Activated CD4-positive, alpha-beta T cell treated with anti-CD3 and anti-CD28 coated beads for 36 hours (primary cell): Measurements from ENCODE around the gene MBLAC2. TPM values are rescaled to one million over a fixed set of nuclear protein-coding genes. Genes with fewer than 3 reads are reported as not detected.

Experiments
- ATAC-seq: fragments of 200-7000 bp; cut with Tn5 transposase; one replicate; pipeline ENCODE4 v1.10.0; 2021; ENCODE audit warnings: mild to moderate bottlenecking, moderate library complexity
- CTCF ChIA-PET: fragments of 350-600 bp; sonication (Branson Sonifier 250); formaldehyde crosslinking; loops from one replicate; lab custom pipeline; 2021; ENCODE audit warnings: antibody characterized with exemption; lab: Charles Lee
- POLR2A ChIA-PET: fragments of 350-600 bp; sonication (Branson Sonifier 250); formaldehyde crosslinking; loops from one replicate; lab custom pipeline; 2021; ENCODE audit warnings: antibody characterized with exemption, inconsistent platforms; lab: Charles Lee
- DNase-seq: peaks from one replicate; pipeline ENCODE4 v3.0.0-alpha.2; 2020
- H3K27ac Mint-ChIP-seq: one replicate; pipeline ENCODE4 v1.8.0; 2021; ENCODE audit warnings: mixed read lengths
- H3K27me3 Mint-ChIP-seq: one replicate; pipeline ENCODE4 v1.8.0; 2021; ENCODE audit warnings: mixed read lengths
- H3K36me3 Mint-ChIP-seq: one replicate; pipeline ENCODE4 v1.8.0; 2021; ENCODE audit warnings: low read depth, mixed read lengths
- H3K4me1 Mint-ChIP-seq: one replicate; pipeline ENCODE4 v1.8.0; 2021; ENCODE audit warnings: mixed read lengths
- H3K4me3 Mint-ChIP-seq: one replicate; pipeline ENCODE4 v1.8.0; 2021; ENCODE audit warnings: mild to moderate bottlenecking, moderate library complexity, mixed read lengths
- H3K9me3 Mint-ChIP-seq: one replicate; pipeline ENCODE4 v1.8.0; 2021; ENCODE audit warnings: low read depth, mixed read lengths
- intact Hi-C, 2 experiments: fragments of 100-400 bp; cut with DNase I in 1 of 2; cut with micrococcal nuclease in 1 of 2; formaldehyde crosslinking; loops; one replicate each; pipeline versions ENCODE4 v1.14.2 to v1.15.1; 2022 to 2024; cut with DNase I, micrococcal nuclease
- total RNA-seq, 2 experiments: library from RNA; stranded (reverse); gene quantifications; one replicate each; pipeline ENCODE4 v1.2.3, GENCODE V29; 2021

The MBLAC2 gene
- total RNA-seq, 2 experiments from 2014 or later: 4.6 to 5.1 TPM

GRCh38 chr5:90408571-90409317, 65.8 kb downstream of the MBLAC2 start:
- no peak for ATAC-seq
- CTCF ChIA-PET: interaction anchor here (0.5 to 1.4 kb wide), 5 partner anchors 13 to 53 kb away, joined by 3 to 4 read pairs (median 3); no protein-coding TSS in a partner anchor
- Mint-ChIP-seq H3K4me1 (peaks cover 23% of the 10 kb centered on the region), H3K36me3 (peaks cover 21% of the 10 kb centered on the region), H3K27me3 (no peaks in the 10 kb centered on the region), H3K27ac (no peak overlapping the region), H3K9me3 (no peaks in the 10 kb centered on the region), H3K4me3 (no peak overlapping the region)
- DNase-seq: no peak
- POLR2A ChIA-PET: interaction anchor here (0.6 to 1.0 kb wide), 2 partner anchors 66 to 98 kb away, joined by 4 read pairs; partner anchors contain the start of gene MBLAC2
- intact Hi-C loops: loop anchor here (1.0 to 5.0 kb wide), 4 partner anchors 66 to 974 kb away; partner anchors contain the start of genes ARRDC3 (in 2 of the 2), MBLAC2 (in 2 of the 2) and POLR3G (in 2 of the 2)

Other genes starting within 250 kb of the MBLAC2 start
- 10 to 100 TPM; 52.8 to 53.5 TPM for gene CETN3, start 65.0 kb downstream of the MBLAC2 start, total RNA-seq
- 10 to 100 TPM; 18.4 to 22.7 TPM for gene POLR3G, start 93 bp upstream of the MBLAC2 start, total RNA-seq
- 10 to 100 TPM; 11.6 to 12.5 TPM for gene LYSMD3, start 54.8 kb upstream of the MBLAC2 start, total RNA-seq
- under 1 TPM; 0.02 to 0.12 TPM for gene ADGRV1, start 84.0 kb upstream of the MBLAC2 start, total RNA-seq